Body of pancreas (tissue), 4 donors: Measurements from ENCODE around the gene MYL4.

Experiments
- POLR2A ChIP-seq, 3 donors: fragments of 450-650 bp; IDR thresholded peaks; one replicate each; pipeline ENCODE4 v1.6.1; 2016; ENCODE audit warnings: antibody characterized with exemption in 3 of 3, mild to moderate bottlenecking in 2 of 3
- TF ChIP-seq, protein P1 (sequence below), 7 experiments: fragments of 450-650 bp in 4 of 7; fragments of 200-600 bp in 3 of 7; sonication (generic) in 3 of 7; IDR thresholded peaks; one replicate each; pipeline ENCODE4 v1.5.1; 2016 to 2019; ENCODE audit warnings: antibody characterized with exemption in 7 of 7

DNA sequence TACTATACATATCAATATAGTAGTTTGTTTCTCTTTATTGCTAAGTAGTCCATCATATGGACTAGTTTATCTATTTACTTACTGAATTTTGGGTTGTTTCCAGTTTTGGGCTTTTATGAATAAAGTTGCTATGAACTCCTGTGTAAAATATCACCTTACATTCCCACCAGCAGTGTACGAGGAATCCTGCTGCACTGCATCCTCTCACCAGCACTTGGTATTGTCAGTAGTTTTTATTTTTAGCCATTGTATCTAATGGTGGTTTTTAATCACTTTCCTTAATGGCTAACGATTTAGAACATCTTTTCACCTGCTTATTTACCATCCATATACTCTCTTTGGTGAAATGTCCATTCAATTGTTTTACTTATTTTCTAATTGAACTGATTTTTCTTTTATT lies 44.0 kb upstream of the MYL4 start:
- TF ChIP-seq, protein P1, sequence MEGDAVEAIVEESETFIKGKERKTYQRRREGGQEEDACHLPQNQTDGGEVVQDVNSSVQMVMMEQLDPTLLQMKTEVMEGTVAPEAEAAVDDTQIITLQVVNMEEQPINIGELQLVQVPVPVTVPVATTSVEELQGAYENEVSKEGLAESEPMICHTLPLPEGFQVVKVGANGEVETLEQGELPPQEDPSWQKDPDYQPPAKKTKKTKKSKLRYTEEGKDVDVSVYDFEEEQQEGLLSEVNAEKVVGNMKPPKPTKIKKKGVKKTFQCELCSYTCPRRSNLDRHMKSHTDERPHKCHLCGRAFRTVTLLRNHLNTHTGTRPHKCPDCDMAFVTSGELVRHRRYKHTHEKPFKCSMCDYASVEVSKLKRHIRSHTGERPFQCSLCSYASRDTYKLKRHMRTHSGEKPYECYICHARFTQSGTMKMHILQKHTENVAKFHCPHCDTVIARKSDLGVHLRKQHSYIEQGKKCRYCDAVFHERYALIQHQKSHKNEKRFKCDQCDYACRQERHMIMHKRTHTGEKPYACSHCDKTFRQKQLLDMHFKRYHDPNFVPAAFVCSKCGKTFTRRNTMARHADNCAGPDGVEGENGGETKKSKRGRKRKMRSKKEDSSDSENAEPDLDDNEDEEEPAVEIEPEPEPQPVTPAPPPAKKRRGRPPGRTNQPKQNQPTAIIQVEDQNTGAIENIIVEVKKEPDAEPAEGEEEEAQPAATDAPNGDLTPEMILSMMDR (IDR thresholded peaks at IDR 0.05): no peak
- no peak for TF ChIP-seq POLR2A (IDR thresholded peaks at IDR 0.05)
